GM19099 (cell line): Measurements from ENCODE around the gene DFFB.

ENCODE experiments used
- POLR2A ChIP-seq: IDR thresholded peaks from 3 replicates; pipeline ENCODE4 v1.6.1; 2011; ENCODE audit warnings: low read depth; ENCODE audit not compliant: insufficient read length; ENCODE audit errors: extremely low read depth

The DFFB gene

GRCh38 chr1:3880429-3881192 is 23.3 kb downstream of the DFFB start:
- TF ChIP-seq POLR2A: no peak

- TF ChIP-seq POLR2A: no peak
These were observed 23.9 kb downstream of the DFFB start for GRCh38 chr1:3881193-3881480.

GRCh38 chr1:3883194-3883925 is 26.1 kb downstream of the DFFB start:
- TF ChIP-seq POLR2A: no peak

- TF ChIP-seq POLR2A: no peak
These were observed 27.7 kb downstream of the DFFB start for GRCh38 chr1:3884966-3885365.

- no peak for TF ChIP-seq POLR2A
These were observed 28.3 kb downstream of the DFFB start for GRCh38 chr1:3885611-3886010.

- TF ChIP-seq POLR2A: no peak
These were observed 28.9 kb downstream of the DFFB start for GRCh38 chr1:3886106-3886670.

GRCh38 chr1:3886691-3887090 is 29.4 kb downstream of the DFFB start:
- TF ChIP-seq POLR2A: no peak

GRCh38 chr1:3888301-3888700 is 31.0 kb downstream of the DFFB start:
- TF ChIP-seq POLR2A: no peak

GRCh38 chr1:3889936-3890335 is 32.7 kb downstream of the DFFB start:
- no peak for TF ChIP-seq POLR2A

- no peak for TF ChIP-seq POLR2A
These were observed 33.4 kb downstream of the DFFB start for GRCh38 chr1:3890389-3891328.

- no peak for TF ChIP-seq POLR2A
These were observed 34.1 kb downstream of the DFFB start for GRCh38 chr1:3891329-3891865.

GRCh38 chr1:3892748-3893147 is 35.5 kb downstream of the DFFB start:
- TF ChIP-seq POLR2A: no peak

- TF ChIP-seq POLR2A: no peak
These were observed 35.9 kb downstream of the DFFB start for GRCh38 chr1:3893190-3893589.

- TF ChIP-seq POLR2A: no peak
These were observed 37.5 kb downstream of the DFFB start for GRCh38 chr1:3894626-3895278.
